T-cell (primary cell): ENCODE measurements around the gene NKIRAS2. TPM values are rescaled to one million over a fixed set of nuclear protein-coding genes. Genes with fewer than 3 reads are reported as not detected.

Source experiments
- ATAC-seq, 4 experiments: fragments of 200-7000 bp in 3 of 4; fragments of 150-1000 bp in 1 of 4; cut with Tn5 transposase; replicated peaks in 1 of 4; 1 replicate in 3 of 4; 2 replicates in 1 of 4; pipeline ENCODE4 v1.10.0; 2021; ENCODE audit warnings: moderate library complexity in 3 of 4, mild to moderate bottlenecking in 2 of 4, moderate number of reproducible peaks in 1 of 4
- CTCF ChIA-PET, 2 donors: fragments of 300-600 bp; sonication (Branson Sonifier 250); formaldehyde crosslinking; loops; one replicate each; lab custom pipeline; 2022; ENCODE audit warnings: antibody characterized with exemption in 2 of 2; lab: Charles Lee
- POLR2A ChIA-PET, 2 donors: fragments of 300-600 bp; sonication (Branson Sonifier 250); formaldehyde crosslinking; loops; one replicate each; lab custom pipeline; 2022; ENCODE audit warnings: antibody characterized with exemption in 2 of 2; lab: Charles Lee
- DNase-seq, 35 experiments: peaks; one replicate each; pipeline versions ENCODE4 v3.0.0 to v3.0.0-alpha.2; 2013 to 2023
- H3K27ac ChIP-seq: one replicate; pipeline ENCODE4 v1.5.1; 2013; ENCODE audit warnings: low read length
- H3K27me3 ChIP-seq, 2 experiments: replicated peaks in 1 of 2; 1 replicate in 1 of 2; 2 replicates in 1 of 2; pipeline versions ENCODE4 v1.6.1 to v1.7.0; 2013; ENCODE audit warnings: low read length in 1 of 2, mixed read lengths in 1 of 2; ENCODE audit not compliant: control insufficient read depth in 2 of 2, insufficient read depth in 2 of 2; ENCODE audit errors: extremely low read depth in 1 of 2
- H3K36me3 ChIP-seq, 2 donors: 1 replicate in 1 of 2; 2 replicates in 1 of 2; pipeline versions ENCODE4 v1.6.1 to v1.7.0; 2013; ENCODE audit warnings: low read length in 1 of 2; ENCODE audit not compliant: control insufficient read depth in 2 of 2, insufficient read depth in 1 of 2; ENCODE audit errors: extremely low read depth in 1 of 2
- H3K4me1 ChIP-seq, 2 experiments: 1 replicate in 1 of 2; 2 replicates in 1 of 2; pipeline versions ENCODE4 v1.6.1 to v1.7.0; 2013; ENCODE audit warnings: low read length in 2 of 2, mixed read lengths in 1 of 2; ENCODE audit not compliant: insufficient read depth in 2 of 2, control insufficient read depth in 1 of 2; ENCODE audit errors: extremely low read depth in 1 of 2
- H3K4me3 ChIP-seq, 2 donors: 1 replicate in 1 of 2; 2 replicates in 1 of 2; pipeline versions ENCODE4 v1.5.1 to v1.7.0; 2013; ENCODE audit warnings: mild to moderate bottlenecking in 2 of 2, low read length in 1 of 2, moderate library complexity in 1 of 2; ENCODE audit not compliant: control insufficient read depth in 1 of 2; ENCODE audit errors: extremely low read depth in 1 of 2
- H3K9me3 ChIP-seq: 2 replicates; pipeline ENCODE4 v1.7.0; 2013
- H3K27ac Mint-ChIP-seq, 2 donors: one replicate each; pipeline ENCODE4 v1.8.0; 2020 to 2021; ENCODE audit warnings: mild to moderate bottlenecking in 2 of 2, mixed read lengths in 2 of 2
- H3K27me3 Mint-ChIP-seq, 2 donors: one replicate each; pipeline ENCODE4 v1.8.0; 2021 to 2022; ENCODE audit warnings: mixed read lengths in 2 of 2
- H3K36me3 Mint-ChIP-seq: one replicate; pipeline ENCODE4 v1.8.0; 2021; ENCODE audit warnings: mixed read lengths
- H3K4me1 Mint-ChIP-seq, 3 donors: one replicate each; pipeline ENCODE4 v1.8.0; 2020 to 2022; ENCODE audit warnings: mixed read lengths in 3 of 3, mild to moderate bottlenecking in 1 of 3
- H3K4me3 Mint-ChIP-seq, 3 donors: one replicate each; pipeline ENCODE4 v1.8.0; 2020 to 2022; ENCODE audit warnings: mild to moderate bottlenecking in 3 of 3, mixed read lengths in 3 of 3, moderate library complexity in 3 of 3
- H3K9me3 Mint-ChIP-seq, 3 donors: one replicate each; pipeline ENCODE4 v1.8.0; 2020 to 2022; ENCODE audit warnings: mixed read lengths in 3 of 3
- WGBS: methylation state at CpG from one replicate; pipeline ENCODE4 v1.1.5; 2013; ENCODE audit warnings: missing lambda C conversion rate; ENCODE audit not compliant: insufficient coverage; 5-methylcytosine and 5-hydroxymethylcytosine counted together
- total RNA-seq, 35 experiments: library from RNA in 6 of 35; stranded (reverse) in 6 of 35; fragments of 120-200 nt in 1 of 35; gene quantifications; one replicate each; pipeline versions ENCODE4 v1.2.1 to v1.2.4 and lab custom pipeline; 2013 to 2026

The NKIRAS2 gene
- total RNA-seq, 5 donors from 2014 or later (not counting 1 experiment from before 2014, with no cell fraction given): 11.0 to 19.6 (median 18.4) TPM

GRCh38 chr17:42042598-42043319 lies 22.9 kb downstream of the NKIRAS2 start:
- H3K27ac Mint-ChIP-seq: no peak overlapping the region
- DNase-seq (no peak), ATAC-seq (no peak)
- Histone ChIP-seq H3K27ac (no peak overlapping the region), H3K4me3 (no peak overlapping the region), H3K9me3 (no peaks in the 10 kb centered on the region), H3K4me1 (peaks cover 0 to 2% of the 10 kb centered on the region in 2 experiments), H3K36me3 (no peaks in the 10 kb centered on the region), H3K27me3 (peaks cover 0 to 23% of the 10 kb centered on the region in 2 experiments)
- H3K4me3 Mint-ChIP-seq: no peak overlapping the region
- H3K36me3 Mint-ChIP-seq: no peaks in the 10 kb centered on the region
- H3K9me3 Mint-ChIP-seq: no peaks in the 10 kb centered on the region
- POLR2A ChIA-PET: no interaction called here
- CTCF ChIA-PET: no interaction called here
- 87% methylated on average over 18 of the region's 20 CpGs for WGBS
- no peaks in the 10 kb centered on the region for H3K4me1 Mint-ChIP-seq
- H3K27me3 Mint-ChIP-seq: peaks cover 0 to 16% of the 10 kb centered on the region in 2 donors

GRCh38 chr17:42045719-42046118 lies 25.8 kb downstream of the NKIRAS2 start:
- H3K27me3 ChIP-seq: peaks cover 0 to 9% of the 10 kb centered on the region in 2 experiments
- H3K4me1 ChIP-seq: peaks cover 0 to 6% of the 10 kb centered on the region in 2 experiments
- no peak overlapping the region for H3K4me3 ChIP-seq
- Mint-ChIP-seq H3K27ac (no peak overlapping the region), H3K4me3 (no peak overlapping the region), H3K4me1 (peaks cover 1 to 6% (median 4%) of the 10 kb centered on the region in 3 donors), H3K27me3 (peaks cover 0 to 10% of the 10 kb centered on the region in 2 donors), H3K9me3 (no peaks in the 10 kb centered on the region), H3K36me3 (no peaks in the 10 kb centered on the region)
- POLR2A ChIA-PET: no interaction called here
- no peak overlapping the region for H3K27ac ChIP-seq
- no peak for DNase-seq
- 90% methylated on average over 1 of the region's 1 CpG for WGBS
- H3K9me3 ChIP-seq: no peaks in the 10 kb centered on the region
- ATAC-seq: no peak
- H3K36me3 ChIP-seq: no peaks in the 10 kb centered on the region
- CTCF ChIA-PET: interaction anchor here in 1 of 2 donors (1.0 kb wide), 1 partner anchor 20 kb away, joined by 3 read pairs; no protein-coding TSS in a partner anchor

GRCh38 chr17:42047343-42047742 lies 27.5 kb downstream of the NKIRAS2 start:
- Mint-ChIP-seq H3K27ac (no peak overlapping the region), H3K4me3 (no peak overlapping the region), H3K27me3 (peaks cover 9 to 20% of the 10 kb centered on the region in 2 donors), H3K4me1 (peaks cover 6 to 15% (median 9%) of the 10 kb centered on the region in 3 donors), H3K9me3 (no peaks in the 10 kb centered on the region), H3K36me3 (no peaks in the 10 kb centered on the region)
- ChIA-PET CTCF (no interaction called here), POLR2A (interaction anchor here in 1 of 2 donors (0.7 kb wide), 1 partner anchor 137 kb away, joined by 3 read pairs; no protein-coding TSS in a partner anchor)
- no peak for DNase-seq
- H3K4me3 ChIP-seq: no peak overlapping the region
- ATAC-seq: no peak
- no peak overlapping the region for H3K27ac ChIP-seq
- no peaks in the 10 kb centered on the region for H3K36me3 ChIP-seq
- peaks cover 0 to 23% of the 10 kb centered on the region in 2 experiments for H3K27me3 ChIP-seq
- 87% methylated on average over 9 of the region's 12 CpGs for WGBS
- peaks cover 0 to 15% of the 10 kb centered on the region in 2 experiments for H3K4me1 ChIP-seq
- H3K9me3 ChIP-seq: no peaks in the 10 kb centered on the region

GRCh38 chr17:42049834-42050392 lies 30.0 kb downstream of the NKIRAS2 start:
- Mint-ChIP-seq H3K4me3 (peak overlapping the region; percentile 71 to 80 (median 71)), H3K27ac (peak overlapping the region in 1 of 2 donors; percentile 74), H3K27me3 (peaks cover 18 to 36% of the 10 kb centered on the region in 2 donors), H3K4me1 (peaks cover 6 to 15% (median 9%) of the 10 kb centered on the region in 3 donors), H3K9me3 (no peaks in the 10 kb centered on the region), H3K36me3 (no peaks in the 10 kb centered on the region)
- peaks cover 0 to 44% of the 10 kb centered on the region in 2 experiments for H3K27me3 ChIP-seq
- ChIA-PET CTCF (no interaction called here), POLR2A (no interaction called here)
- no peak for DNase-seq
- ATAC-seq: no peak
- H3K4me1 ChIP-seq: peaks cover 0 to 15% of the 10 kb centered on the region in 2 experiments
- 0% methylated on average over 4 of the region's 7 CpGs for WGBS
- no peaks in the 10 kb centered on the region for H3K36me3 ChIP-seq
- H3K9me3 ChIP-seq: no peaks in the 10 kb centered on the region
- H3K4me3 ChIP-seq: peak overlapping the region; percentile 17 to 45
- H3K27ac ChIP-seq: no peak overlapping the region

- Histone ChIP-seq H3K4me3 (peak within 1 kb of the TSS; percentile 20 to 45), H3K36me3 (no peaks in the 10 kb centered on the region), H3K9me3 (no peaks in the 10 kb centered on the region), H3K27ac (no peak within 1 kb of the TSS), H3K27me3 (peaks cover 0 to 50% of the 10 kb centered on the region in 2 experiments), H3K4me1 (peaks cover 0 to 15% of the 10 kb centered on the region in 2 experiments)
- ATAC-seq (peak; percentile 78 to 84 (median 79)), DNase-seq (peak in 31 of 35 experiments; percentile 9 to 60 (median 36))
- POLR2A ChIA-PET: no interaction called here
- WGBS: 4% methylated on average over 44 of the region's 65 CpGs
- Mint-ChIP-seq H3K4me1 (peaks cover 6 to 15% (median 9%) of the 10 kb centered on the region in 3 donors), H3K9me3 (no peaks in the 10 kb centered on the region), H3K27ac (peak within 1 kb of the TSS in 1 of 2 donors; percentile 74), H3K27me3 (peaks cover 23 to 42% of the 10 kb centered on the region in 2 donors), H3K4me3 (peak within 1 kb of the TSS; percentile 71 to 80 (median 72)), H3K36me3 (no peaks in the 10 kb centered on the region)
- CTCF ChIA-PET: interaction anchor here in 1 of 2 donors (0.7 kb wide), 1 partner anchor 29 kb away, joined by 4 read pairs; no protein-coding TSS in a partner anchor
These were observed 30.6 kb downstream of the NKIRAS2 start, which contains the start of gene C17orf113 for GRCh38 chr17:42050393-42051012. Gene C17orf113, minus strand, starts transcription at chr17:42050601. Its CDS starts 7,225 bp downstream, at chr17:42043376.

- H3K4me3 ChIP-seq: peak overlapping the region; percentile 12 to 27
- H3K27ac ChIP-seq: no peak overlapping the region
- no peaks in the 10 kb centered on the region for H3K36me3 Mint-ChIP-seq
- no peak for ATAC-seq
- no peak for DNase-seq
- H3K27ac Mint-ChIP-seq: no peak overlapping the region
- H3K27me3 Mint-ChIP-seq: peaks cover 23 to 46% of the 10 kb centered on the region in 2 donors
- H3K9me3 Mint-ChIP-seq: no peaks in the 10 kb centered on the region
- H3K27me3 ChIP-seq: peaks cover 0 to 55% of the 10 kb centered on the region in 2 experiments
- POLR2A ChIA-PET: interaction anchor here in 1 of 2 donors (0.6 kb wide), 1 partner anchor 31 kb away, joined by 3 read pairs; the partner anchor contains the start of gene NKIRAS2
- CTCF ChIA-PET: interaction anchor here in 1 of 2 donors (0.7 kb wide), 1 partner anchor 30 kb away, joined by 4 read pairs; no protein-coding TSS in a partner anchor
- peaks cover 6 to 15% (median 9%) of the 10 kb centered on the region in 3 donors for H3K4me1 Mint-ChIP-seq
- H3K36me3 ChIP-seq: no peaks in the 10 kb centered on the region
- WGBS: 95% methylated on average over 6 of the region's 8 CpGs
- peaks cover 0 to 15% of the 10 kb centered on the region in 2 experiments for H3K4me1 ChIP-seq
- no peaks in the 10 kb centered on the region for H3K9me3 ChIP-seq
- H3K4me3 Mint-ChIP-seq: peak overlapping the region; percentile 71 to 76 (median 72)
These were observed 31.1 kb downstream of the NKIRAS2 start for GRCh38 chr17:42051013-42051400.
